Central memory CD8-positive, alpha-beta T cell (primary cell): ENCODE data around the gene JAGN1.

Source experiments
- ATAC-seq: fragments of 150-1000 bp; cut with Tn5 transposase; replicated peaks from 2 replicates; pipeline ENCODE4 v1.10.0; 2022; ENCODE audit warnings: mild to moderate bottlenecking, moderate FRiP score, moderate number of reproducible peaks; ENCODE audit not compliant: poor library complexity, severe bottlenecking; ENCODE audit errors: extremely low read depth
- DNase-seq, 2 donors: peaks; one replicate each; pipeline ENCODE4 v3.0.0; 2021; ENCODE audit warnings: low spot score in 2 of 2
- H3K27ac Mint-ChIP-seq: one replicate; pipeline ENCODE4 v1.8.0; 2022; ENCODE audit warnings: low read depth, mild to moderate bottlenecking, moderate library complexity, mixed read lengths
- H3K27me3 Mint-ChIP-seq: one replicate; pipeline ENCODE4 v1.8.0; 2022; ENCODE audit warnings: mixed read lengths
- H3K36me3 Mint-ChIP-seq: one replicate; pipeline ENCODE4 v1.8.0; 2022; ENCODE audit warnings: mild to moderate bottlenecking, moderate library complexity, mixed read lengths; ENCODE audit not compliant: insufficient read depth
- H3K4me1 Mint-ChIP-seq: one replicate; pipeline ENCODE4 v1.8.0; 2022; ENCODE audit warnings: mixed read lengths
- H3K4me3 Mint-ChIP-seq: one replicate; pipeline ENCODE4 v1.8.0; 2022; ENCODE audit warnings: mild to moderate bottlenecking, moderate library complexity, mixed read lengths
- H3K9me3 Mint-ChIP-seq: one replicate; pipeline ENCODE4 v1.8.0; 2022; ENCODE audit warnings: mixed read lengths

The JAGN1 gene

GRCh38 chr3:9903904-9904303 lies 13.5 kb downstream of the JAGN1 start:
- DNase-seq (no peak), ATAC-seq (no peak)
- Mint-ChIP-seq H3K4me3 (no peak overlapping the region), H3K27ac (no peak overlapping the region), H3K27me3 (no peaks in the 10 kb centered on the region), H3K36me3 (peaks cover 2% of the 10 kb centered on the region), H3K4me1 (peaks cover 17% of the 10 kb centered on the region), H3K9me3 (no peaks in the 10 kb centered on the region)

GRCh38 chr3:9906480-9906879 lies 16.1 kb downstream of the JAGN1 start:
- Mint-ChIP-seq H3K27ac (no peak overlapping the region), H3K9me3 (no peaks in the 10 kb centered on the region), H3K4me1 (peaks cover 17% of the 10 kb centered on the region), H3K27me3 (no peaks in the 10 kb centered on the region), H3K4me3 (no peak overlapping the region), H3K36me3 (peaks cover 2% of the 10 kb centered on the region)
- DNase-seq (no peak), ATAC-seq (no peak)

- Mint-ChIP-seq H3K4me1 (peaks cover 9% of the 10 kb centered on the region), H3K9me3 (no peaks in the 10 kb centered on the region), H3K27me3 (peaks cover 9% of the 10 kb centered on the region), H3K27ac (no peak overlapping the region), H3K36me3 (peaks cover 2% of the 10 kb centered on the region), H3K4me3 (no peak overlapping the region)
- ATAC-seq (no peak), DNase-seq (no peak)
Measured at GRCh38 chr3:9908286-9908685, 17.9 kb downstream of the JAGN1 start.

GRCh38 chr3:9909221-9910013 lies 19.0 kb downstream of the JAGN1 start:
- Mint-ChIP-seq H3K9me3 (no peaks in the 10 kb centered on the region), H3K4me3 (no peak overlapping the region), H3K36me3 (peaks cover 2% of the 10 kb centered on the region), H3K27me3 (peaks cover 9% of the 10 kb centered on the region), H3K27ac (peak overlapping the region; percentile 53), H3K4me1 (peaks cover 6% of the 10 kb centered on the region)
- DNase-seq (no peak), ATAC-seq (no peak)

- no peak for ATAC-seq
- peak overlapping the region; percentile 19 for H3K27ac Mint-ChIP-seq
- H3K4me1 Mint-ChIP-seq = peaks cover 6% of the 10 kb centered on the region
- no peaks in the 10 kb centered on the region for H3K9me3 Mint-ChIP-seq
- no peak for DNase-seq
- peaks cover 1% of the 10 kb centered on the region for H3K36me3 Mint-ChIP-seq
- H3K27me3 Mint-ChIP-seq = peaks cover 9% of the 10 kb centered on the region
- no peak overlapping the region for H3K4me3 Mint-ChIP-seq
Measured at GRCh38 chr3:9911863-9912262, 21.5 kb downstream of the JAGN1 start.

- ATAC-seq (peak; percentile 40), DNase-seq (no peak)
- Mint-ChIP-seq H3K27me3 (peaks cover 9% of the 10 kb centered on the region), H3K27ac (peak overlapping the region; percentile 19), H3K9me3 (no peaks in the 10 kb centered on the region), H3K4me3 (no peak overlapping the region), H3K36me3 (peaks cover 2% of the 10 kb centered on the region), H3K4me1 (peaks cover 6% of the 10 kb centered on the region)
Measured at GRCh38 chr3:9912294-9912935, 22.0 kb downstream of the JAGN1 start.

- Mint-ChIP-seq H3K27ac (no peak overlapping the region), H3K36me3 (peaks cover 2% of the 10 kb centered on the region), H3K27me3 (peaks cover 9% of the 10 kb centered on the region), H3K4me1 (peaks cover 6% of the 10 kb centered on the region), H3K9me3 (no peaks in the 10 kb centered on the region), H3K4me3 (no peak overlapping the region)
- no peak for DNase-seq
- no peak for ATAC-seq
Measured at GRCh38 chr3:9913601-9914000, 23.2 kb downstream of the JAGN1 start.

- Mint-ChIP-seq H3K9me3 (no peaks in the 10 kb centered on the region), H3K27ac (no peak overlapping the region), H3K4me1 (peaks cover 6% of the 10 kb centered on the region), H3K36me3 (peaks cover 2% of the 10 kb centered on the region), H3K4me3 (no peak overlapping the region), H3K27me3 (peaks cover 9% of the 10 kb centered on the region)
- DNase-seq (no peak), ATAC-seq (no peak)
Measured at GRCh38 chr3:9914011-9914410, 23.6 kb downstream of the JAGN1 start.

GRCh38 chr3:9914559-9915253 lies 24.3 kb downstream of the JAGN1 start:
- Mint-ChIP-seq H3K27me3 (peaks cover 9% of the 10 kb centered on the region), H3K4me3 (peak overlapping the region; percentile 55), H3K9me3 (no peaks in the 10 kb centered on the region), H3K4me1 (peaks cover 6% of the 10 kb centered on the region), H3K27ac (no peak overlapping the region), H3K36me3 (peaks cover 2% of the 10 kb centered on the region)
- ATAC-seq (peak; percentile 42), DNase-seq (no peak)

- no peaks in the 10 kb centered on the region for H3K9me3 Mint-ChIP-seq
- DNase-seq = no peak
Measured at GRCh38 chr3:9915254-9916141, 25.1 kb downstream of the JAGN1 start.

GRCh38 chr3:9916346-9916733 lies 25.9 kb downstream of the JAGN1 start:
- Mint-ChIP-seq H3K4me1 (peaks cover 6% of the 10 kb centered on the region), H3K27ac (no peak overlapping the region), H3K36me3 (peaks cover 2% of the 10 kb centered on the region), H3K4me3 (peak overlapping the region; percentile 66), H3K9me3 (no peaks in the 10 kb centered on the region), H3K27me3 (peaks cover 9% of the 10 kb centered on the region)
- ATAC-seq = no peak
- no peak for DNase-seq

More at GRCh38 chr3:9915254-9916141, 25.1 kb downstream of the JAGN1 start:
- H3K27me3 Mint-ChIP-seq = peaks cover 9% of the 10 kb centered on the region
- H3K36me3 Mint-ChIP-seq = peaks cover 2% of the 10 kb centered on the region
- H3K4me3 Mint-ChIP-seq = peak overlapping the region; percentile 66
- peaks cover 6% of the 10 kb centered on the region for H3K4me1 Mint-ChIP-seq
- H3K27ac Mint-ChIP-seq = no peak overlapping the region
- ATAC-seq = peak; percentile 21
